ENCODE data around the gene STK32B. TPM values are rescaled to one million over a fixed set of nuclear protein-coding genes. Genes with fewer than 3 reads are reported as not detected.

STK32B gene
- total and polyA plus RNA-seq, 2 donors, result 2.9 to 4.8 TPM

- H3K4me3 ChIP-seq (ENCODE audit: low read length in 2 of 2), result no peak overlapping the region
- no peaks in the 10 kb centered on the region for H3K9me3 ChIP-seq (ENCODE audit: control insufficient read depth in 2 of 2, insufficient read depth in 1 of 2, low read length in 1 of 2)
- no peak for DNase-seq (ENCODE audit: low read depth in 6 of 9, low spot score in 9 of 9)
- no peaks in the 10 kb centered on the region for H3K27me3 ChIP-seq (ENCODE audit: control insufficient read depth in 2 of 2, insufficient read depth in 1 of 2, low read length in 1 of 2)
- no peak overlapping the region for H3K27ac ChIP-seq (ENCODE audit: low read depth in 1 of 2, low read length in 1 of 2)
- 98% methylated on average over 4 of the region's 4 CpGs for WGBS
- H3K4me1 ChIP-seq (ENCODE audit: control insufficient read depth in 2 of 2, insufficient read depth in 2 of 2, low read length in 2 of 2), result no peaks in the 10 kb centered on the region
- H3K36me3 ChIP-seq (ENCODE audit: control insufficient read depth in 2 of 2, insufficient read depth in 2 of 2, low read length in 1 of 2), result no peaks in the 10 kb centered on the region
Measured at GRCh38 chr4:5143940-5144339, 92.7 kb downstream of the STK32B start.

DNA sequence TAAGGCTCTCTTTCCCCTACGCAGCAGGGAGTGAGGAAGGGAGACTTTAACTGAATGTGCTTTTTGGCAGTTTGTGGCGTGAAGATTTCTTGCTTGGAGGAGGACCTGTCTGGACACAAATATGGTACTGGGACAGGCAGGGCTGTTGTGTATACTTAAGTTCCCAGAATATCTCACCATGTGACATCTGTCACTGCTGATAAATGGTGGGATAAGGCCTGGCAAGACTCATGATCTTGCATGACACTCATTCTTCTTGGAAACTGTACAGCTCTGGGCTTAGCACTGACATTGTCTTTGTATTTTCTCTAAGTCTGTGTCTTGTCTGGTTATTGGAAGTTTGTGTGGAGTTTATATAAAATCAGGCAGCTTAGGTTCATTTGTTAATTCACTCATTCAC is 93.1 kb downstream of the STK32B start:
- Histone ChIP-seq H3K36me3 (ENCODE audit: control insufficient read depth in 2 of 2, insufficient read depth in 2 of 2, low read length in 1 of 2) (no peaks in the 10 kb centered on the region), H3K27ac (ENCODE audit: low read depth in 1 of 2, low read length in 1 of 2) (no peak overlapping the region), H3K4me1 (ENCODE audit: control insufficient read depth in 2 of 2, insufficient read depth in 2 of 2, low read length in 2 of 2) (no peaks in the 10 kb centered on the region), H3K4me3 (ENCODE audit: low read length in 2 of 2) (no peak overlapping the region), H3K9me3 (ENCODE audit: control insufficient read depth in 2 of 2, insufficient read depth in 1 of 2, low read length in 1 of 2) (no peaks in the 10 kb centered on the region), H3K27me3 (ENCODE audit: control insufficient read depth in 2 of 2, insufficient read depth in 1 of 2, low read length in 1 of 2) (no peaks in the 10 kb centered on the region)
- no peak for DNase-seq (ENCODE audit: low read depth in 6 of 9, low spot score in 9 of 9)
- WGBS, result 100% methylated on average over 2 of the region's 2 CpGs

GRCh38 chr4:5146248-5146647 is 95.0 kb downstream of the STK32B start:
- Histone ChIP-seq H3K9me3 (ENCODE audit: control insufficient read depth in 2 of 2, insufficient read depth in 1 of 2, low read length in 1 of 2) (no peaks in the 10 kb centered on the region), H3K4me1 (ENCODE audit: control insufficient read depth in 2 of 2, insufficient read depth in 2 of 2, low read length in 2 of 2) (no peaks in the 10 kb centered on the region), H3K36me3 (ENCODE audit: control insufficient read depth in 2 of 2, insufficient read depth in 2 of 2, low read length in 1 of 2) (no peaks in the 10 kb centered on the region), H3K27ac (ENCODE audit: low read depth in 1 of 2, low read length in 1 of 2) (no peak overlapping the region), H3K27me3 (ENCODE audit: control insufficient read depth in 2 of 2, insufficient read depth in 1 of 2, low read length in 1 of 2) (no peaks in the 10 kb centered on the region), H3K4me3 (ENCODE audit: low read length in 2 of 2) (no peak overlapping the region)
- WGBS, result 81% methylated on average over 6 of the region's 6 CpGs
- no peak for DNase-seq (ENCODE audit: low read depth in 6 of 9, low spot score in 9 of 9)

- no peaks in the 10 kb centered on the region for H3K27me3 ChIP-seq (ENCODE audit: control insufficient read depth in 2 of 2, insufficient read depth in 1 of 2, low read length in 1 of 2)
- no peak for DNase-seq (ENCODE audit: low read depth in 6 of 9, low spot score in 9 of 9)
- H3K4me3 ChIP-seq (ENCODE audit: low read length in 2 of 2), result no peak overlapping the region
- H3K4me1 ChIP-seq (ENCODE audit: control insufficient read depth in 2 of 2, insufficient read depth in 2 of 2, low read length in 2 of 2), result no peaks in the 10 kb centered on the region
- no peak overlapping the region for H3K27ac ChIP-seq (ENCODE audit: low read depth in 1 of 2, low read length in 1 of 2)
- no peaks in the 10 kb centered on the region for H3K9me3 ChIP-seq (ENCODE audit: control insufficient read depth in 2 of 2, insufficient read depth in 1 of 2, low read length in 1 of 2)
- no peaks in the 10 kb centered on the region for H3K36me3 ChIP-seq (ENCODE audit: control insufficient read depth in 2 of 2, insufficient read depth in 2 of 2, low read length in 1 of 2)
- WGBS, result 97% methylated on average over 6 of the region's 6 CpGs
Measured at GRCh38 chr4:5152521-5152920, 101.2 kb downstream of the STK32B start.

DNA sequence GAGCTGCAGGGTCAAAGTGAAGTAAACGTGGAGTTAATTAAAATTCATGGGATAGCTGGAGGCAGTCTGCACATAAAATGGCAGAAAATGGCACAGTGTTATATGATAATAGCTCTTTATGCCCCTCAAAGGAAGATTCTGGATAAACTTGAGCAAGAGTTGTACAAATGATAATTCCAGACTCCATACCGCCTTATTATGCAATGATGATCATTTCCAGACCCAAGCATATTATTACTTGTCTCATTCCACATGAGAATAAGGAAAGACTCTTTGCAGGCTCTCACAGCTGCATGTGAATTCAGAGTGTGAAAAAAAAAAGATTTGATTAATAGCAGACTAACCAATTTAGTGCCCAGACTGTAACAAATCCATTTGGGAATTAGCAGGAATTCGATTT is 105.4 kb downstream of the STK32B start:
- Histone ChIP-seq H3K4me1 (ENCODE audit: control insufficient read depth in 2 of 2, insufficient read depth in 2 of 2, low read length in 2 of 2) (no peaks in the 10 kb centered on the region), H3K4me3 (ENCODE audit: low read length in 2 of 2) (no peak overlapping the region), H3K27ac (ENCODE audit: low read depth in 1 of 2, low read length in 1 of 2) (no peak overlapping the region), H3K9me3 (ENCODE audit: control insufficient read depth in 2 of 2, insufficient read depth in 1 of 2, low read length in 1 of 2) (peaks cover 0 to 3% of the 10 kb centered on the region in 2 donors), H3K36me3 (ENCODE audit: control insufficient read depth in 2 of 2, insufficient read depth in 2 of 2, low read length in 1 of 2) (peaks cover 0 to 4% of the 10 kb centered on the region in 2 donors), H3K27me3 (ENCODE audit: control insufficient read depth in 2 of 2, insufficient read depth in 1 of 2, low read length in 1 of 2) (no peaks in the 10 kb centered on the region)
- no peak for DNase-seq (ENCODE audit: low read depth in 6 of 9, low spot score in 9 of 9)
- 69% methylated on average over 3 of the region's 3 CpGs for WGBS

GRCh38 chr4:5157791-5158770 is 106.8 kb downstream of the STK32B start:
- Histone ChIP-seq H3K36me3 (ENCODE audit: control insufficient read depth in 2 of 2, insufficient read depth in 2 of 2, low read length in 1 of 2) (peaks cover 0 to 4% of the 10 kb centered on the region in 2 donors), H3K4me1 (ENCODE audit: control insufficient read depth in 2 of 2, insufficient read depth in 2 of 2, low read length in 2 of 2) (peaks cover 0 to 7% of the 10 kb centered on the region in 2 donors), H3K4me3 (ENCODE audit: low read length in 2 of 2) (no peak overlapping the region), H3K27ac (ENCODE audit: low read depth in 1 of 2, low read length in 1 of 2) (no peak overlapping the region), H3K9me3 (ENCODE audit: control insufficient read depth in 2 of 2, insufficient read depth in 1 of 2, low read length in 1 of 2) (peaks cover 0 to 3% of the 10 kb centered on the region in 2 donors), H3K27me3 (ENCODE audit: control insufficient read depth in 2 of 2, insufficient read depth in 1 of 2, low read length in 1 of 2) (no peaks in the 10 kb centered on the region)
- WGBS, result 93% methylated on average over 17 of the region's 17 CpGs
- no peak for DNase-seq (ENCODE audit: low read depth in 6 of 9, low spot score in 9 of 9)

- DNase-seq (ENCODE audit: low read depth in 6 of 9, low spot score in 9 of 9), result no peak
- WGBS, result 97% methylated on average over 6 of the region's 6 CpGs
- H3K4me1 ChIP-seq (ENCODE audit: control insufficient read depth in 2 of 2, insufficient read depth in 2 of 2, low read length in 2 of 2), result peaks cover 0 to 10% of the 10 kb centered on the region in 2 donors
- H3K36me3 ChIP-seq (ENCODE audit: control insufficient read depth in 2 of 2, insufficient read depth in 2 of 2, low read length in 1 of 2), result peaks cover 0 to 4% of the 10 kb centered on the region in 2 donors
- H3K27me3 ChIP-seq (ENCODE audit: control insufficient read depth in 2 of 2, insufficient read depth in 1 of 2, low read length in 1 of 2), result no peaks in the 10 kb centered on the region
- no peak overlapping the region for H3K27ac ChIP-seq (ENCODE audit: low read depth in 1 of 2, low read length in 1 of 2)
- no peak overlapping the region for H3K4me3 ChIP-seq (ENCODE audit: low read length in 2 of 2)
- peaks cover 0 to 3% of the 10 kb centered on the region in 2 donors for H3K9me3 ChIP-seq (ENCODE audit: control insufficient read depth in 2 of 2, insufficient read depth in 1 of 2, low read length in 1 of 2)
Measured at GRCh38 chr4:5158825-5159224, 107.5 kb downstream of the STK32B start.

- 84% methylated on average over 4 of the region's 4 CpGs for WGBS
- DNase-seq (ENCODE audit: low read depth in 6 of 9, low spot score in 9 of 9), result no peak
- H3K27ac ChIP-seq (ENCODE audit: low read depth in 1 of 2, low read length in 1 of 2), result no peak overlapping the region
Measured at GRCh38 chr4:5160668-5161067, 109.4 kb downstream of the STK32B start.

DNA sequence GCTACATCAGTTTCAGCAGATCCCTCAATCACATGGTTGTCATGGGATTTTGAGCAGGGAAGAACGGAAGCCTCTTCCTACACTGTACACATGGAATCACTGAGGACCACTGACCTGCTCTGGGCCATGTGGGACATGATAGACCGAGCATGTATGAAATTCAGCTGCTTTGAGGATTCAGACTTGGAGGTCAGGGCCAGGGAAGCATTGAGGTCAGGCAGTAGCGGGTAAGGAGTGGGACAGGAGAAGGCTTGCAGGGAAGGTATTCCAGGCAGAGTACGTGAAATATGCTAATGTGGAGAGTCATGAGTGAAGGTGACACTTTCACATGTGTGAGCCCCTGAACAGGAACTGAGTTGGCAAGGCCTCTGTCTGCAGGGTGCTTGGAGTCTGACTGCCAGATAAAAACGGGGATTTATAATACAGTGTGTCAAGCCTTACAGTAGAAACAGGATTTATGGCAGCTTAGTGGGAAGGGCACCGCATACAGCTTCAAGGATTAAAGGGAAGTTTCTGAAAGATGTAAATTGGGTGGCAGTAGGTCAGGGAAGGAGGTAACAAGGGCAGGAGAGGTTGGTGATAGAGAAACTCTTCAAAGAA is 111.7 kb downstream of the STK32B start:
- Histone ChIP-seq H3K27ac (ENCODE audit: low read depth in 1 of 2, low read length in 1 of 2) (peak overlapping the region in 1 of 2 donors; percentile 37), H3K4me3 (ENCODE audit: low read length in 2 of 2) (no peak overlapping the region), H3K4me1 (ENCODE audit: control insufficient read depth in 2 of 2, insufficient read depth in 2 of 2, low read length in 2 of 2) (peaks cover 0 to 10% of the 10 kb centered on the region in 2 donors), H3K36me3 (ENCODE audit: control insufficient read depth in 2 of 2, insufficient read depth in 2 of 2, low read length in 1 of 2) (peaks cover 0 to 4% of the 10 kb centered on the region in 2 donors), H3K9me3 (ENCODE audit: control insufficient read depth in 2 of 2, insufficient read depth in 1 of 2, low read length in 1 of 2) (peaks cover 0 to 3% of the 10 kb centered on the region in 2 donors), H3K27me3 (ENCODE audit: control insufficient read depth in 2 of 2, insufficient read depth in 1 of 2, low read length in 1 of 2) (no peaks in the 10 kb centered on the region)
- 75% methylated on average over 6 of the region's 6 CpGs for WGBS
- no peak for DNase-seq (ENCODE audit: low read depth in 6 of 9, low spot score in 9 of 9)

More at GRCh38 chr4:5160668-5161067, 109.4 kb downstream of the STK32B start:
- no peak overlapping the region for H3K4me3 ChIP-seq (ENCODE audit: low read length in 2 of 2)
- H3K9me3 ChIP-seq (ENCODE audit: control insufficient read depth in 2 of 2, insufficient read depth in 1 of 2, low read length in 1 of 2), result peaks cover 0 to 3% of the 10 kb centered on the region in 2 donors
- peaks cover 0 to 4% of the 10 kb centered on the region in 2 donors for H3K36me3 ChIP-seq (ENCODE audit: control insufficient read depth in 2 of 2, insufficient read depth in 2 of 2, low read length in 1 of 2)
- H3K4me1 ChIP-seq (ENCODE audit: control insufficient read depth in 2 of 2, insufficient read depth in 2 of 2, low read length in 2 of 2), result peaks cover 0 to 10% of the 10 kb centered on the region in 2 donors
- H3K27me3 ChIP-seq (ENCODE audit: control insufficient read depth in 2 of 2, insufficient read depth in 1 of 2, low read length in 1 of 2), result no peaks in the 10 kb centered on the region
